NCI-H1417 (cell line): ENCODE measurements around the gene ARG1.
"Not testable (repeated sequence)": the region's sequence is repeated elsewhere in the genome, so short reads cannot be mapped to it uniquely, and the experiment has no call there.

Source experiments
- DNase-seq, 3 experiments: peaks; one replicate each; lab custom pipeline; 2025; lab: John Stamatoyannopoulos, UW

ARG1 gene

DNA sequence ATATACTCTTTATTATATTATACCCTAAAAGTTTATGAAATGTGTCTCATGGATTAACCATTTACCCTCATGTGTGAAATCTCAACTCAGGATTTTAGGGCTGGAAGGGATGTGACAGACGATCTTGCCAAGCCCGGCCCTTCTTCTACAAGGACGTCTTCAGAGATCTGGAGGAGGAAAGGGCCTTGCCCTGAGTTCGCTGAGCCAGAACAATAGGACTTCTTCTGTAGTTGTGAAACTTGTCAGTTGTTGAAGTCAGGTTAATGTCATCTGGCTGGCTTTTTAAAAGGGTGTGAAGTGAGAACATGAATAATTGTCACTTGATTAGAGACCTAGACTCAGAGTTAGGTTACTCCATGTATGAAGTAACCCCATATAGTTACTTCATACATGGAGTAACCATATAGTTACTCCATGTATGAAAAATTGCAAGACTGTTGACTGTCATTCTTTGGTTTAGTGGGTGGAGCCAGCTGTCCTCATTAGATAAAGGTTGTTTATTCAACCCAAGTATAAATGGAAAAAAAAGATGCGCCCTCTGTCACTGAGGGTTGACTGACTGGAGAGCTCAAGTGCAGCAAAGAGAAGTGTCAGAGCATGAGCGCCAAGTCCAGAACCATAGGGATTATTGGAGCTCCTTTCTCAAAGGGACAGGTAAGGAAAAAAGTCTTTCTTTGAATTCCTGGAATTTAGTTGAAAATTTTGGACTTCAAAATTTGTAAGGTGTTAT, at the start of gene ARG1:
TSS of gene ARG1 (plus strand) at position 541 of the 730 bp plus-strand sequence. CDS start at position 598, 57 bp downstream.
- no peak for DNase-seq

GRCh38 chr6:131523988-131524673, 48.9 kb upstream of the ARG1 start:
- no peak for DNase-seq

GRCh38 chr6:131524695-131525336, 48.2 kb upstream of the ARG1 start:
- no peak for DNase-seq

- not testable (repeated sequence) for DNase-seq
Measured at GRCh38 chr6:131530936-131531335, 42.1 kb upstream of the ARG1 start.

- DNase-seq: not testable (repeated sequence)
Measured at GRCh38 chr6:131531681-131532080, 41.3 kb upstream of the ARG1 start.

DNA sequence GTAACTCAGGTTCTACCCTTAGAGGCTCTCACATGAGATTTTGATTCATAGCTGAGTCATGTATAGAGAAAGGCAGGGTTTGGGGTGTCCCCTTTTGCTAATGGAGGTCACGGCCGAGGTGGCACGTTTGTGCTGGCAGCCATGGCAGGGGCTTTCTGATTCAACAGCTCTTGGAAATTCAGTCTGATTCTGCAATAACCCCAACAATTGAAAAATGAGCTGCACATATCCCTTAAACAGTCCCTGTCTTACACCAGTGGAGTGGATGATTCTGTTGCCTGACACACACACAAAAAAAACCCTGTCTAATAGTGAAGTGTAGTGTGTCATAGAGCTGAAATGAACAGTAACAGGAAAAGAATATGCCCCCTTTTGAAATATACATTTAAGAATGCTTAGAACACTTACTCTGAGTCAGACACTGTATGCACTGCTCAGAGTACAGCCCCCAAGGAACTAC, 40.4 kb upstream of the ARG1 start:
- no peak for DNase-seq

DNA sequence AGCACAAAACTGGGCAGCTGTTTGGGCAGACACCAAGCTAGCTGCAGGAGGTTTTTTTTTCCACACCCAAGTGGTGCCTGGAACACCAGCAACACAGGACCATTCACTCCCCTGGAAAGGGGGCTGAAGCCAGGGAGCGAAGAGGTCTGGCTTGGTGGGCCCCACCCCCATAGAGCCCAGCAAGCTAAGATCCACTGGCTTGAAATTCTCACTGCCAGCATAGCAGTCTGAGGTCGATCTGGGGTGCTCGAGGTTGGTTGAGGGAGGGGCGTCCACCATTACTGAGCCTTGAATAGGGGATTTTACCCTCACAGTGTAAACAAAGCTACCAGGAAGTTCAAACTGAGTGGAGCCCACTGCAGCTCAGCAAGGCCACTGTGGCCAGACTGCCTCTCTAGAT, 34.4 kb upstream of the ARG1 start:
- not testable (repeated sequence) for DNase-seq

DNA sequence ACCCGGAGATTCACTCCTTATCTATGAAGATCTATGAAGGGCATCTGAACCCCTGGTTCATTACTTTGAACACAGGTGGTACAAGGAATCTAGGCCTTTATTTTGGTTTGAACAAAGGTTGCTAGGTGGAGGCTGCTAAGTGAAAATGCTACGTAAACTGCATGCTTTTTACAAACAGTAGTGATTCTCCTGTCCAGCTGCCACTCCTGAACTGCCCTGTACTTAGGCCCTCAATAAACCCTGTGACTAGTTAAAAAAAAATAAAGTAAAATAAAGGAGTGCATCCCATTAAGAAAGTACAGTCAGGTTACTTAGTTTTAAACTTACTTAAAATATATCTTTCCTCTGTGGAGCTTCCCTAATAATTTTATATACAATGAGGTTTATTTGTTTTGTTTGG, 27.7 kb upstream of the ARG1 start:
- peak in 1 of 3 experiments; percentile 21 for DNase-seq

- no peak for DNase-seq
Measured at GRCh38 chr6:131547488-131547887, 25.5 kb upstream of the ARG1 start.

DNA sequence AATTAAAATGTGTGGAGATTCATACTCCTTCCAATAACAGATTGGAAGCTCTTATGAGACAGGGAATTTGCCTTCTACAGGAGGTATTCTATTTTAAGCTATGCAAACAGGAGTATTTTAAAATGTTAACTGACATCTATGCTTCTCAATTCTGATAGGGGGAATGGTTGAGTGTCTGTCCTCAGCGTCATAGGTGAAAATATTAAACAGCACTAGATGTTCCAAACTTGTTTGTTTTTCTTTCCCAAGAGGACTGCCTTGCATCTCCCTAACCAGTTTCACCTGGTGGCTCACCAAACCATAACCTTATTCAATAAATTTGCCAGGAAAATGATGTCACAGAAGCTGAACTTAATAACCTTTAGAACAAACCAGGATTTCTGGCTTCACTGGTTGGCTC, 24.6 kb upstream of the ARG1 start:
- no peak for DNase-seq

GRCh38 chr6:131549811-131550210, 23.2 kb upstream of the ARG1 start:
- DNase-seq: no peak

DNA sequence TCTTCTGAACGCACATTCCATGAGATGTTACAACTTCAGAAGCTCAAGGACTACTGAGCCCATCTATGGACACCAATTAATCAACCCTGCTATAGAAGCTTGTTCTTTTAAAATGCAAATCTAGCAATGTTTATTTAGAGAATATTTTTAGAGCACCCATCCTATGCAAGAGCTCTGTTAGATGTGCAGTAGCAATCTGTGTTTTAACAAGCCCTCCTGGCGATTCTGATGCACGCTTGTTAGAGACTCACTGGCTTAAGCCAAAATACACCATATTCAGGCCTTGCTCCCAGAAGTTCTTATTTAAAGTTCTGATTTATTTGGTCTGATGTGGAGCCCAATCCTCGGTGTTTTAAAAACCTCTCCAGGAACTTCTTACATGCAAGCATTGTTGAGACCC, 21.1 kb upstream of the ARG1 start:
- peak in 1 of 3 experiments; percentile 1 for DNase-seq

DNA sequence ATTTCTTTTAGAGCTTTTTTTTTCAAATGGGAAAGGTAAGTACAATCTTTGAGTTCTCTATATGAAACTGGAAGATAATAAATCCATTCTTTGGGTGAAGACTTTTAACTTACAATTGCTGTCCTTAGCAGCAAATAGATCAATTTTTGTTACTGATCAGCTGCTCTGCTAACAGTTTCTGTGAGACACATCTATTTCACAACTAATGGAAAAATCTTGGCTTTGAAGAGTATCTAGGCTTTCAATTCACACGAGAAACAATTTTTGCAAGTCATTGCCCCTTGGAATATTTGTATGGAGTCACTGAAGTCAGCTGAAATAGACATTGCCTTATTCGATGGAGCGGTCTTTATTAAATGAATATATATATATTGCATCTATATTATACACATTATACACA, 20.5 kb upstream of the ARG1 start:
- no peak for DNase-seq

DNA sequence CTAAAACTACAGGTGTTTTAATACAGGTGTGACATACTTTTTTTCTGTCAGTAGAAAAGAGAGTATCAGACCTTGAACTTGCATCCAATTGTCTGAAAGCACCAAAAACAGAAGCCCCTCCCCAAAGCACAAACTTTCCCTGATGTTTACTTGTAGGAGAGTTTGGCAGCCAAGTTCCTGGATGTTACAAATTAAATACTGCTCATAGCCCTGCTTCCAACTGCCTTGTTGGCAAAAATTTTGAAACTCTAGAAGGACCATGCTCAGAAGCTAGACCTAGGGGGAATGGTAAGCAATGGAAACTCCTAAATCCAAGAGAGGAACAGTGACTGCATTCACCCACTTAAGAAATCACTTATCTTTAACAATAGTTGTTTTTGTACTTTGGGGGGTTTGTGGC, 17.0 kb upstream of the ARG1 start:
- no peak for DNase-seq

DNA sequence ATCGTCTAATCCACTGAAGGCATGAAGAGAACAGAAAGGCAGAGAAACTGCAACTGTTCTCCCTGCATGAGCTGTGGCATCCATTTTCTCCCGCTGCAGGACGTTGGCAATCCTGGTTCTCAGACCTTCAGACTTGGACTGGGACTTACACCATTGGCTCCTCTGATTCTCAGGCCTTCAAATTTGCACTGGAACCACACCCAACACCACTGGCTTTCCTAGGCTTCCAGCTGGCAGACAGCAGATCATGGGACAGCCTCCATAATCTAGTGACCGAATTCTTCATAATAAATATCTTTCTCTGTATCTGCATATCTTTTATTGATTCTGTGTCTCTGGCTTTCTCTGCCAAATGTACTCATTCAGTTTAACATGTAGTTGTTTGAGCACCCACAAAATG, 14.1 kb upstream of the ARG1 start:
- DNase-seq: no peak

GRCh38 chr6:131561925-131562707, 10.9 kb upstream of the ARG1 start:
- DNase-seq: no peak

GRCh38 chr6:131565056-131565455, 8.0 kb upstream of the ARG1 start:
- no peak for DNase-seq

- DNase-seq: no peak
Measured at GRCh38 chr6:131568726-131569125, 4.3 kb upstream of the ARG1 start.

DNA sequence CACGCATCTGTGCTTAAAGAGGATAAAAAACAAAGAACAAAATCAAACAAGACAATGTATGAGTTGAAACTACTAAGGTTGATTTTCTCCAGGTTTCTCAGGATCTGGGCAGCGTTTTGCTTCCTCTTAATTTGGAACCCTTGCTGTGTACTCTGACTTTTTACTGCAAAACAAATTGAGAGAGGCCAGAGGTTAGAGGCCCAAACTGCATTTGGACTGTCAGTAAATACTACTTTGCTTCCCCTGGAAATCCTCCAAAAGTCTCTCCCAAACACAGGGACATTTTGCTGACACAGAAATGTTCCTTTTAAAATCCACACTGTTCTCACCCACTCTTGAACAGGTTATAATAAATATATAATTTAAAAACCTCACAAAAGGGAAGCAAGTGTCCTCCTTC, 1.1 kb downstream of the ARG1 start:
- DNase-seq: no peak

GRCh38 chr6:131574686-131575085, 1.7 kb downstream of the ARG1 start:
- no peak for DNase-seq

GRCh38 chr6:131575834-131576478, 2.9 kb downstream of the ARG1 start:
- DNase-seq: no peak

DNA sequence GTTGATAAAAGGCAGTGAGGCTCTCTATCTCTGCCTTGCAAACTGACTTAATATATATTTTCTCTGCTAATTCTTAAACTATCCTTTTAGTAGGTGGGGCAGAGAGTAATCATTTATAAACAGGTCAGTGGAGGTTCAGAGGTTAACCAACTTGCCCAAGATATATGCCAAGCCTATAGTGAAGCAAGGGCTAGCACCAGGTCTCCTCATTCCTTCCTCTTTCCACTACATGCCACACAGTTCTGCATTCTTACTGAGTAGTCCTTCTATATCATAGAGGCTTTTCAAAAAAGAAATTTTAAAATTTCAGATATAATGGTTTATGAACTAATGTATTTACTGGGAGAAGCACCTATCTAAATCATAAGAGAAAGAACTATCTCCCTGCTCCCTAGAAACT, 8.5 kb downstream of the ARG1 start:
- DNase-seq: no peak
